HCT116 (cell line): Measurements from ENCODE around the gene ADCY2.

ENCODE experiments used
- CEBPB ChIP-seq: IDR thresholded peaks from 2 replicates; pipeline ENCODE4 v1.6.1; 2012; ENCODE audit warnings: low read depth
- CTCF ChIP-seq, 3 experiments: fragments of 200-600 bp in 1 of 3; sonication (generic) in 1 of 3; IDR thresholded peaks in 2 of 3; conservative IDR thresholded peaks in 1 of 3; 2 replicates each; pipeline ENCODE4 v1.5.1; 2012 to 2017; ENCODE audit warnings: low read depth in 2 of 3, low read length in 2 of 3, antibody characterized with exemption in 1 of 3, borderline replicate concordance in 1 of 3, control low read depth in 1 of 3, mild to moderate bottlenecking in 1 of 3, mixed read lengths in 1 of 3, mixed run types in 1 of 3, moderate library complexity in 1 of 3; ENCODE audit not compliant: insufficient read depth in 1 of 3
- EZH2 ChIP-seq: fragments of 200-600 bp; sonication (generic); IDR thresholded peaks from 2 replicates; pipeline ENCODE4 v1.6.1; 2017; ENCODE audit warnings: antibody characterized with exemption, mixed run types
- EZH2phosphoT487 ChIP-seq: fragments of 200-600 bp; IDR thresholded peaks from 2 replicates; pipeline ENCODE4 v1.6.1; 2018; ENCODE audit warnings: antibody characterized with exemption, borderline replicate concordance
- JUND ChIP-seq: IDR thresholded peaks from 2 replicates; pipeline ENCODE4 v1.6.1; 2012
- POLR2A ChIP-seq: IDR thresholded peaks from 2 replicates; pipeline ENCODE4 v1.7.0; 2011; ENCODE audit warnings: borderline replicate concordance; ENCODE audit not compliant: insufficient read depth, insufficient read length; ENCODE audit errors: extremely low read depth
- POLR2AphosphoS5 ChIP-seq: IDR thresholded peaks from 2 replicates; pipeline ENCODE4 v1.6.1; 2011; ENCODE audit warnings: mild to moderate bottlenecking, low read depth, low read length, moderate library complexity
- RAD21 ChIP-seq: IDR thresholded peaks from 2 replicates; pipeline ENCODE4 v1.6.1; 2012; ENCODE audit warnings: low read depth, mild to moderate bottlenecking
- REST ChIP-seq: IDR thresholded peaks from 2 replicates; pipeline ENCODE4 v1.6.1; 2012; ENCODE audit warnings: low read depth
- SP1 ChIP-seq: IDR thresholded peaks from 2 replicates; pipeline ENCODE4 v1.6.1; 2012; ENCODE audit warnings: low read depth
- SRF ChIP-seq: IDR thresholded peaks from 2 replicates; pipeline ENCODE4 v1.6.1; 2012; ENCODE audit warnings: low read depth
- TCF7L2 ChIP-seq: IDR thresholded peaks from 2 replicates; pipeline ENCODE4 v1.7.0; 2011; ENCODE audit warnings: borderline replicate concordance, inconsistent platforms; ENCODE audit not compliant: insufficient read depth, insufficient read length; ENCODE audit errors: extremely low read depth
- YY1 ChIP-seq: IDR thresholded peaks from 2 replicates; pipeline ENCODE4 v1.6.1; 2011; ENCODE audit warnings: low read length, low read depth, moderate library complexity, mild to moderate bottlenecking; ENCODE audit not compliant: insufficient replicate concordance; ENCODE audit errors: extremely low read depth
- TF ChIP-seq, protein P1 (sequence below): IDR thresholded peaks from 2 replicates; pipeline ENCODE4 v1.6.1; 2012

DNA sequence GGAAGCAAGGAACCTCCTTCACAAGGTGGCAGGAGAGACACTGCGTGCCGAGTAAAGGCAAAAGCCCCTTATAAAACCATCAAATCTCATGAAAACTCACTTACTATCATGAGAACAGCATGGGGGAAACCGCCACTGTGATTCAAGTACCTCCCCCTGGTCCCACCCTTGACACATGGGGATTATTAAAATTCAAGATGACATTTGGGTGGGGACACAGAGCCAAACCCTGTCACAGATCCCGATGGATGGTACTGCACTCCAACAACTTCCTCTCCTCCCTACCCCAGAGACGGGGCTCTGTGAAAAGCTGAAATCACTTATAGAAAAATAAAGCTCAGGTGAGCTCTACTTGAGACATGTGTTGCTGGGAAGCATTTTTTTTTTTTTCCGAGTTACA is 10.3 kb upstream of the ADCY2 start:
- no peak for TF ChIP-seq CTCF (IDR thresholded peaks at IDR 0.05 in 2 of 3, conservative IDR thresholded peaks at IDR 0.05 in 1 of 3; ENCODE audit: borderline replicate concordance in 1 of 3, insufficient read depth in 1 of 3, low read depth in 2 of 3, low read length in 2 of 3)
- no peak for TF ChIP-seq RAD21
- TF ChIP-seq REST: no peak
- TF ChIP-seq POLR2A: no peak
- no peak for TF ChIP-seq EZH2
- no peak for TF ChIP-seq POLR2AphosphoS5
- no peak for TF ChIP-seq SP1
- no peak for TF ChIP-seq SRF
- no peak for TF ChIP-seq CEBPB
- no peak for TF ChIP-seq JUND
- TF ChIP-seq, protein P1, sequence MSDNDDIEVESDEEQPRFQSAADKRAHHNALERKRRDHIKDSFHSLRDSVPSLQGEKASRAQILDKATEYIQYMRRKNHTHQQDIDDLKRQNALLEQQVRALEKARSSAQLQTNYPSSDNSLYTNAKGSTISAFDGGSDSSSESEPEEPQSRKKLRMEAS: no peak
- no peak for TF ChIP-seq TCF7L2
- no peak for TF ChIP-seq EZH2phosphoT487
- TF ChIP-seq YY1: no peak
